ENCODE measurements around the gene SEMA3F. TPM values are rescaled to one million over a fixed set of nuclear protein-coding genes. Genes with fewer than 3 reads are reported as not detected.
"Not testable (repeated sequence)": the region's sequence is repeated elsewhere in the genome, so short reads cannot be mapped to it uniquely, and the experiment has no call there.

SEMA3F gene
- total RNA-seq, 2 donors from 2014 or later, result 27.8 to 48.0 TPM

- no peak for DNase-seq (ENCODE audit: low spot score)
- intact Hi-C loops (cut with DNase I), result no loop called here
Measured at GRCh38 chr3:50219285-50219684, 64.2 kb downstream of the SEMA3F start.

GRCh38 chr3:50220109-50220508 is 65.0 kb downstream of the SEMA3F start:
- DNase-seq (ENCODE audit: low spot score), result no peak
- intact Hi-C loops (cut with DNase I), result no loop called here

GRCh38 chr3:50221051-50221410 is 65.9 kb downstream of the SEMA3F start:
- DNase-seq (ENCODE audit: low spot score), result no peak
- intact Hi-C loops (cut with DNase I), result no loop called here

- intact Hi-C loops (cut with DNase I), result no loop called here
Measured at GRCh38 chr3:50221411-50222168, 66.5 kb downstream of the SEMA3F start.

GRCh38 chr3:50222169-50222528 is 67.0 kb downstream of the SEMA3F start:
- DNase-seq (ENCODE audit: low spot score), result no peak
- intact Hi-C loops (cut with DNase I), result no loop called here

More at GRCh38 chr3:50221411-50222168, 66.5 kb downstream of the SEMA3F start:
- no peak for DNase-seq (ENCODE audit: low spot score)

GRCh38 chr3:50224639-50225038 is 69.5 kb downstream of the SEMA3F start:
- DNase-seq (ENCODE audit: low spot score), result no peak
- intact Hi-C loops (cut with DNase I), result loop anchor here (2.0 to 5.0 kb wide), 2 partner anchors 30 to 48 kb away; no protein-coding TSS in a partner anchor

- intact Hi-C loops (cut with DNase I), result loop anchor here (2.0 to 5.0 kb wide), 3 partner anchors 20 to 45 kb away; no protein-coding TSS in a partner anchor
Measured at GRCh38 chr3:50226888-50227389, 71.8 kb downstream of the SEMA3F start.

GRCh38 chr3:50227390-50228183 is 72.5 kb downstream of the SEMA3F start:
- intact Hi-C loops (cut with DNase I), result loop anchor here (2.0 to 5.0 kb wide), 3 partner anchors 19 to 45 kb away; no protein-coding TSS in a partner anchor
- DNase-seq (ENCODE audit: low spot score), result peak; percentile 97

More at GRCh38 chr3:50226888-50227389, 71.8 kb downstream of the SEMA3F start:
- peak; percentile 86 for DNase-seq (ENCODE audit: low spot score)

GRCh38 chr3:50228184-50228763 is 73.2 kb downstream of the SEMA3F start:
- intact Hi-C loops (cut with DNase I), result loop anchor here in 1 of 2 donors (5.0 kb wide), 1 partner anchor 44 kb away; no protein-coding TSS in a partner anchor
- DNase-seq (ENCODE audit: low spot score), result not testable (repeated sequence)

- no peak for DNase-seq (ENCODE audit: low spot score)
- intact Hi-C loops (cut with DNase I), result loop anchor here in 1 of 2 donors (5.0 kb wide), 1 partner anchor 43 kb away; no protein-coding TSS in a partner anchor
Measured at GRCh38 chr3:50229490-50229889, 74.4 kb downstream of the SEMA3F start.

GRCh38 chr3:50230104-50230793 is 75.1 kb downstream of the SEMA3F start:
- intact Hi-C loops (cut with DNase I), result no loop called here
- DNase-seq (ENCODE audit: low spot score), result no peak

- intact Hi-C loops (cut with DNase I), result no loop called here
- no peak for DNase-seq (ENCODE audit: low spot score)
Measured at GRCh38 chr3:50230794-50231125, 75.6 kb downstream of the SEMA3F start.

- intact Hi-C loops (cut with DNase I), result no loop called here
Measured at GRCh38 chr3:50231581-50231980, 76.5 kb downstream of the SEMA3F start.

GRCh38 chr3:50232303-50232702 is 77.2 kb downstream of the SEMA3F start:
- intact Hi-C loops (cut with DNase I), result no loop called here
- no peak for DNase-seq (ENCODE audit: low spot score)

More at GRCh38 chr3:50231581-50231980, 76.5 kb downstream of the SEMA3F start:
- no peak for DNase-seq (ENCODE audit: low spot score)

- no peak for DNase-seq (ENCODE audit: low spot score)
- intact Hi-C loops (cut with DNase I), result no loop called here
Measured at GRCh38 chr3:50233176-50233575, 78.1 kb downstream of the SEMA3F start.

- DNase-seq (ENCODE audit: low spot score), result peak; percentile 99
- intact Hi-C loops (cut with DNase I), result no loop called here
Measured at GRCh38 chr3:50235716-50236483, 80.8 kb downstream of the SEMA3F start, which contains the start of gene GNAI2. Gene GNAI2 (plus strand): TSS chr3:50236204. CDS start chr3:50236336, 132 bp downstream.

GRCh38 chr3:50236484-50237132 is 81.5 kb downstream of the SEMA3F start:
- intact Hi-C loops (cut with DNase I), result no loop called here
- no peak for DNase-seq (ENCODE audit: low spot score)

GRCh38 chr3:50237133-50237651 is 82.1 kb downstream of the SEMA3F start:
- DNase-seq (ENCODE audit: low spot score), result no peak
- intact Hi-C loops (cut with DNase I), result no loop called here

Measured in posterior vena cava (tissue), 2 donors.